ENCODE data around the gene SHROOM3. TPM values are rescaled to one million over a fixed set of nuclear protein-coding genes. Genes with fewer than 3 reads are reported as not detected.

The SHROOM3 gene
- total RNA-seq, 3 donors from 2014 or later = 105 to 263 (median 158) TPM

DNA sequence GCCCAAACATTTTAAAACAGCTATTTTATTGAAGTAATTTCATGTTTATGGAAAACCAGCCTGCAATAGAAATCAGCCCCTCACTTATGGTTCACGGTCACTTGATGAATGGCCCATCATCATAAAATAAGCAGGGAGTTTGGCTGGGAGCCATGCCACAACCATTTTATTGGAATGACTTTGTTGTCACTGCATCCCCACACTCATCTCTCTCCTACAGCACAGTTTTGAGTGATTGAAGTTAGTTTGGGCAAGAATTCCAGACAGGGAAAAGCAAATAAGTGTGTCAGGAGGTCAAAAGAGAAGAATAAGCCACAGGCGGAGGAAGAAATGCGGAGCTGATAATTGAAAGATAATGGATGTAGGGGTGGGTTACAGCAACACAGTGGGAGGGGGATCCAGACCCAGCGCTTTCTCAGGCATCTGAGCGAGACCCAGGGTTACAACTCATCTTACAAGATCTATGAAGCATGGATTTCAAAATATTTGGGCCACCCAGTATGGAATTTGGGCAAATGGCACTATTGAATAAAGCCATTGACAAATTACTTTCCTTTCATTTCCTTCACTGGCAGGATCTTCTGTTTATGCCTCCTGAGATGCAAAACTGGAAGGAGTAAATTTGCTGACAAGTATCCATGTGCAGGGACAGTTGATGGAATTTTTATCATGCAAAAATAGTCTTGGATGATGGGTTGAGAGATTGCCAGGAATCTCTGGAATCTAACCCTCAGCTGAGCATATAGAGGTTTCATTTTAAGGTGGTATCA is 100.8 kb downstream of the SHROOM3 start:
- intact Hi-C loops (cut with DNase I, micrococcal nuclease) = no loop called here
- H3K36me3 ChIP-seq (ENCODE audit: low read depth) = no peaks in the 10 kb centered on the region
- H3K4me3 ChIP-seq = no peak overlapping the region
- DNase-seq (peak in 1 of 3 donors; percentile 51), ATAC-seq (no peak)
- no peaks in the 10 kb centered on the region for H3K4me1 ChIP-seq (ENCODE audit: low read depth)
- no peak for TF ChIP-seq CTCF (IDR thresholded peaks at IDR 0.05)
- no peaks in the 10 kb centered on the region for H3K9me3 ChIP-seq

DNA sequence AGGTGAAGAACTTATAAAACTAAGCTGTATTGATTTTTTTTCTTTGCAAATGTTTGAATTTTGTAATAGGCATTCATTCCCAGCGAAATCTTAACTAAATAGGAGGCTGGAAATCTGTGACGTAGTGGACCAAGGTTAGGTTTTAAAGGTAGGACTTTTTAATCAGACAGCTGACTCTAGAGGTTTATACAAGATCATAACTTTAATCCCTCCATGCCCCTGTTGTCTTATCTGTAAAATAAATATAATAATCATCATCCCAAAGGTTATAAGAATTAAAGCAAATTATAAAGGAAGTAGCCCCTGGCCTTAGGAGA is 101.3 kb downstream of the SHROOM3 start:
- Histone ChIP-seq H3K36me3 (ENCODE audit: low read depth) (no peaks in the 10 kb centered on the region), H3K4me3 (no peak overlapping the region), H3K9me3 (no peaks in the 10 kb centered on the region), H3K4me1 (ENCODE audit: low read depth) (no peaks in the 10 kb centered on the region)
- ATAC-seq = no peak
- intact Hi-C loops (cut with DNase I, micrococcal nuclease) = no loop called here
- DNase-seq = no peak
- TF ChIP-seq CTCF (IDR thresholded peaks at IDR 0.05) = no peak

GRCh38 chr4:76538296-76538695 is 103.3 kb downstream of the SHROOM3 start:
- Histone ChIP-seq H3K4me1 (ENCODE audit: low read depth) (no peaks in the 10 kb centered on the region), H3K9me3 (no peaks in the 10 kb centered on the region), H3K36me3 (ENCODE audit: low read depth) (no peaks in the 10 kb centered on the region), H3K4me3 (no peak overlapping the region)
- ATAC-seq (no peak), DNase-seq (no peak)
- intact Hi-C loops (cut with DNase I, micrococcal nuclease) = no loop called here
- TF ChIP-seq CTCF (IDR thresholded peaks at IDR 0.05) = no peak

- H3K36me3 ChIP-seq (ENCODE audit: low read depth) = no peaks in the 10 kb centered on the region
- no peaks in the 10 kb centered on the region for H3K4me1 ChIP-seq (ENCODE audit: low read depth)
- intact Hi-C loops (cut with DNase I, micrococcal nuclease) = no loop called here
- DNase-seq (no peak), ATAC-seq (no peak)
- TF ChIP-seq CTCF (IDR thresholded peaks at IDR 0.05) = no peak
- H3K9me3 ChIP-seq = no peaks in the 10 kb centered on the region
- H3K4me3 ChIP-seq = no peak overlapping the region
Observed at GRCh38 chr4:76539979-76540378, 105.0 kb downstream of the SHROOM3 start.

GRCh38 chr4:76540486-76540885 is 105.5 kb downstream of the SHROOM3 start:
- no peak for DNase-seq
- ATAC-seq = no peak
- H3K36me3 ChIP-seq (ENCODE audit: low read depth) = no peaks in the 10 kb centered on the region
- no peaks in the 10 kb centered on the region for H3K9me3 ChIP-seq
- intact Hi-C loops (cut with DNase I, micrococcal nuclease) = no loop called here
- no peak for TF ChIP-seq CTCF (IDR thresholded peaks at IDR 0.05)
- no peaks in the 10 kb centered on the region for H3K4me1 ChIP-seq (ENCODE audit: low read depth)
- H3K4me3 ChIP-seq = no peak overlapping the region

- no peak for TF ChIP-seq CTCF (IDR thresholded peaks at IDR 0.05)
- no peaks in the 10 kb centered on the region for H3K9me3 ChIP-seq
- no peak overlapping the region for H3K4me3 ChIP-seq
- intact Hi-C loops (cut with DNase I, micrococcal nuclease) = no loop called here
- peaks cover 5% of the 10 kb centered on the region for H3K4me1 ChIP-seq (ENCODE audit: low read depth)
- DNase-seq = no peak
- no peak for ATAC-seq
- no peaks in the 10 kb centered on the region for H3K36me3 ChIP-seq (ENCODE audit: low read depth)
Observed at GRCh38 chr4:76543378-76543777, 108.3 kb downstream of the SHROOM3 start.

Data from mucosa of descending colon (tissue), 3 donors.